A673 (cell line): Measurements from ENCODE around the gene ITPR1. TPM values are rescaled to one million over a fixed set of nuclear protein-coding genes. Genes with fewer than 3 reads are reported as not detected.

Source experiments
- BruUV-seq: library from RNA; stranded (reverse); fragments of 400-500 nt; replicated peaks from 2 replicates; lab custom pipeline; 2021; lab: Mats Ljungman, UMichigan
- CTCF ChIA-PET: fragments of 300-600 bp; sonication (Branson Sonifier 250); formaldehyde crosslinking; loops from one replicate; lab custom pipeline; 2022; ENCODE audit warnings: antibody characterized with exemption; lab: Charles Lee
- POLR2A ChIA-PET: fragments of 300-600 bp; sonication (Branson Sonifier 250); formaldehyde crosslinking; loops from one replicate; lab custom pipeline; 2022; ENCODE audit warnings: antibody characterized with exemption; ENCODE audit not compliant: low non-redundant PET; lab: Charles Lee
- DNase-seq: peaks from one replicate; pipeline ENCODE4 v3.0.0-alpha.2; 2015; ENCODE audit warnings: low spot score
- H3K27ac ChIP-seq: fragments of 200-600 bp; sonication (generic); 2 replicates; pipeline ENCODE4 v1.5.1; 2016; ENCODE audit warnings: mixed run types, low read depth, mild to moderate bottlenecking, mixed read lengths, antibody characterized with exemption, low read length; ENCODE audit not compliant: poor library complexity, severe bottlenecking
- H3K27me3 ChIP-seq: fragments of 200-600 bp; sonication (generic); replicated peaks from 2 replicates; pipeline ENCODE4 v1.6.1; 2017; ENCODE audit warnings: mixed run types, low read depth, mild to moderate bottlenecking, mixed read lengths, antibody characterized with exemption, low read length; ENCODE audit not compliant: insufficient read depth, poor library complexity
- H3K36me3 ChIP-seq: fragments of 200-600 bp; sonication (generic); 2 replicates; pipeline ENCODE4 v1.6.1; 2016; ENCODE audit warnings: mixed run types, mild to moderate bottlenecking, mixed read lengths, antibody characterized with exemption, low read length; ENCODE audit not compliant: insufficient read depth, poor library complexity, severe bottlenecking
- H3K4me1 ChIP-seq: fragments of 200-600 bp; sonication (generic); 2 replicates; pipeline ENCODE4 v1.6.1; 2017; ENCODE audit warnings: mixed run types, mild to moderate bottlenecking, mixed read lengths, antibody characterized with exemption, low read length; ENCODE audit not compliant: insufficient read depth, poor library complexity, severe bottlenecking
- H3K4me3 ChIP-seq: fragments of 200-600 bp; sonication (generic); 2 replicates; pipeline ENCODE4 v1.5.1; 2016; ENCODE audit warnings: low read depth, mixed run types, mild to moderate bottlenecking, mixed read lengths, low read length; ENCODE audit not compliant: poor library complexity, severe bottlenecking
- H3K9me3 ChIP-seq: fragments of 200-600 bp; sonication (generic); 2 replicates; pipeline ENCODE4 v1.6.1; 2016; ENCODE audit warnings: mixed run types, low read depth, mild to moderate bottlenecking, mixed read lengths, antibody characterized with exemption, low read length; ENCODE audit not compliant: poor library complexity, severe bottlenecking
- CTCF ChIP-seq: fragments of 300-800, 200-600 bp; sonication (generic); conservative IDR thresholded peaks from 2 replicates; pipeline ENCODE4 v1.5.1; 2017; ENCODE audit warnings: low read depth, mild to moderate bottlenecking, antibody characterized with exemption, low read length, moderate library complexity, mixed read lengths
- EZH2 ChIP-seq: fragments of 200-600 bp; sonication (generic); IDR thresholded peaks from 2 replicates; pipeline ENCODE4 v1.6.1; 2017; ENCODE audit warnings: borderline replicate concordance, low read depth, mild to moderate bottlenecking, mixed read lengths, antibody characterized with exemption, low read length; ENCODE audit not compliant: poor library complexity, severe bottlenecking
- intact Hi-C: fragments of 100-400 bp; cut with micrococcal nuclease; formaldehyde crosslinking; loops from one replicate; pipeline ENCODE4 v1.10.0; 2022; ENCODE audit not compliant: unreplicated experiment
- total RNA-seq: library from RNA; stranded (reverse); gene quantifications from 2 replicates; pipeline ENCODE4 v1.2.3, GENCODE V29; 2021

ITPR1 gene
- total RNA-seq, 1 experiment from 2014 or later = 8.6 TPM

- no TSS peak for BruUV-seq
- intact Hi-C loops = no loop called here
Observed at GRCh38 chr3:4525560-4526223, 32.5 kb downstream of the ITPR1 start.

GRCh38 chr3:4528320-4528719, 35.2 kb downstream of the ITPR1 start:
- CTCF ChIA-PET = no interaction called here
- BruUV-seq = no TSS peak
- intact Hi-C loops = no loop called here
- H3K27me3 ChIP-seq = no peaks in the 10 kb centered on the region
- H3K27ac ChIP-seq = no peak overlapping the region
- no peaks in the 10 kb centered on the region for H3K9me3 ChIP-seq
- H3K36me3 ChIP-seq = no peaks in the 10 kb centered on the region
- POLR2A ChIA-PET = no interaction called here
- H3K4me3 ChIP-seq = no peak overlapping the region
- no peaks in the 10 kb centered on the region for H3K4me1 ChIP-seq
- TF ChIP-seq EZH2 (no peak), CTCF (no peak)
- DNase-seq = no peak

More at GRCh38 chr3:4525560-4526223, 32.5 kb downstream of the ITPR1 start:
- Histone ChIP-seq H3K27ac (no peak overlapping the region), H3K4me1 (no peaks in the 10 kb centered on the region), H3K9me3 (no peaks in the 10 kb centered on the region), H3K27me3 (no peaks in the 10 kb centered on the region), H3K4me3 (no peak overlapping the region), H3K36me3 (no peaks in the 10 kb centered on the region)
- no peak for TF ChIP-seq EZH2
- no peak for TF ChIP-seq CTCF
- ChIA-PET POLR2A (no interaction called here), CTCF (no interaction called here)
- no peak for DNase-seq

- Histone ChIP-seq H3K4me3 (no peak overlapping the region), H3K27me3 (no peaks in the 10 kb centered on the region), H3K4me1 (no peaks in the 10 kb centered on the region), H3K27ac (no peak overlapping the region), H3K36me3 (no peaks in the 10 kb centered on the region), H3K9me3 (no peaks in the 10 kb centered on the region)
- DNase-seq = no peak
- POLR2A ChIA-PET = no interaction called here
- no TSS peak for BruUV-seq
- intact Hi-C loops = no loop called here
- CTCF ChIA-PET = no interaction called here
- no peak for TF ChIP-seq CTCF
- no peak for TF ChIP-seq EZH2
Observed at GRCh38 chr3:4528819-4529600, 35.9 kb downstream of the ITPR1 start.
